Adrenal gland (tissue), 12 donors: ENCODE results near the gene MTUS2. TPM values are rescaled to one million over a fixed set of nuclear protein-coding genes. Genes with fewer than 3 reads are reported as not detected.

ENCODE experiments used
- DNase-seq, 7 donors: peaks; one replicate each; pipeline ENCODE4 v3.0.0-alpha.2; 2019 to 2020
- H3K27ac ChIP-seq, 5 donors: fragments of 200-600 bp; sonication (generic) in 4 of 5; 1 replicate in 3 of 5; 2 replicates in 2 of 5; pipeline versions ENCODE4 v1.5.1 to v1.8.0; 2016 to 2020; ENCODE audit warnings: mild to moderate bottlenecking in 1 of 5
- H3K27me3 ChIP-seq: fragments of 200-600 bp; 2 replicates; pipeline ENCODE4 v1.8.0; 2021
- H3K36me3 ChIP-seq, 2 donors: fragments of 200-600 bp; replicated peaks in 1 of 2; 1 replicate in 1 of 2; 2 replicates in 1 of 2; pipeline versions ENCODE4 v1.5.1 to v1.8.0; 2018 to 2022
- H3K4me1 ChIP-seq, 2 donors: fragments of 200-600 bp; replicated peaks in 1 of 2; 1 replicate in 1 of 2; 2 replicates in 1 of 2; pipeline versions ENCODE4 v1.5.1 to v1.8.0; 2018 to 2021
- H3K4me3 ChIP-seq, 4 donors: fragments of 200-600 bp; sonication (generic) in 3 of 4; one replicate each; pipeline ENCODE4 v1.5.1; 2016 to 2018
- H3K9me3 ChIP-seq, 3 donors: fragments of 200-600 bp; sonication (generic) in 1 of 3; replicated peaks in 1 of 3; 1 replicate in 2 of 3; 2 replicates in 1 of 3; pipeline versions ENCODE4 v1.5.1 to v1.8.0; 2016 to 2021
- POLR2A ChIP-seq, 2 donors: fragments of 450-650 bp; IDR thresholded peaks; one replicate each; pipeline ENCODE4 v1.6.1; 2017; ENCODE audit warnings: antibody characterized with exemption in 2 of 2, mild to moderate bottlenecking in 2 of 2, moderate library complexity in 1 of 2
- whole genome bisulfite sequencing, 4 donors: extraction: QIAGEN DNeasy Blood & Tissue Kit in 2 of 4; methylation state at CpG; one replicate each; pipeline versions ENCODE4 v1.1.5 to v1.1.7; 2013 to 2017; 5-methylcytosine and 5-hydroxymethylcytosine counted together
- intact Hi-C, 2 donors: fragments of 100-400 bp; cut with DNase I; formaldehyde crosslinking; loops; one replicate each; pipeline versions ENCODE4 v1.14.1 to v1.15.0; 2022 to 2023
- polyA plus RNA-seq, 3 donors: library from polyadenylated mRNA; stranded (reverse); fragments of 200-250 nt in 2 of 3; fragments of 350-450 nt in 1 of 3; fragmentation: Illumina TruSeq in 1 of 3; extraction: RNeasy Lipid Tissue Mini Kit (QIAGEN cat#74804) in 1 of 3; gene quantifications; one replicate each; pipeline ENCODE4 v1.2.3, GENCODE V29; 2013 to 2014
- total RNA-seq, 9 donors: library from RNA; depleted of rRNA in 4 of 9; stranded (reverse); fragments of >200 nt in 4 of 9; fragments of 120-200 nt in 1 of 9; fragmentation: NEBNext Ultra II Directional in 1 of 9; extraction: Animal tissue kit (Norgen Biotek cat#: 25700) in 1 of 9; gene quantifications; one replicate each; pipeline versions ENCODE4 v1.1.0 to v1.2.4, GENCODE V29; 2013 to 2023
- TF ChIP-seq, protein P1 (sequence below), 6 experiments: fragments of 450-650 bp in 4 of 6; fragments of 200-600 bp in 2 of 6; sonication (generic) in 1 of 6; IDR thresholded peaks; 1 replicate in 5 of 6; 2 replicates in 1 of 6; pipeline versions ENCODE4 v1.5.1 to v1.8.0; 2016 to 2021; ENCODE audit warnings: antibody characterized with exemption in 6 of 6, mild to moderate bottlenecking in 2 of 6, moderate library complexity in 1 of 6
- donor health status: healthy with polysubstance abuse.
- donor health status: Bipolar disorder and iron deficiency.
- donor health status: DM: yes; HTN: yes; CAD: no.
- donor health status: DM: no; HTN: no; CAD: no.
- donor health status: DM: no; HTN: no; CAD: no.
- donor health status: DM: yes; HTN: yes; CAD: no.

MTUS2 gene
- total and polyA plus RNA-seq, 12 donors, result 0.07 to 0.24 (median 0.14) TPM; not detected in 5

DNA sequence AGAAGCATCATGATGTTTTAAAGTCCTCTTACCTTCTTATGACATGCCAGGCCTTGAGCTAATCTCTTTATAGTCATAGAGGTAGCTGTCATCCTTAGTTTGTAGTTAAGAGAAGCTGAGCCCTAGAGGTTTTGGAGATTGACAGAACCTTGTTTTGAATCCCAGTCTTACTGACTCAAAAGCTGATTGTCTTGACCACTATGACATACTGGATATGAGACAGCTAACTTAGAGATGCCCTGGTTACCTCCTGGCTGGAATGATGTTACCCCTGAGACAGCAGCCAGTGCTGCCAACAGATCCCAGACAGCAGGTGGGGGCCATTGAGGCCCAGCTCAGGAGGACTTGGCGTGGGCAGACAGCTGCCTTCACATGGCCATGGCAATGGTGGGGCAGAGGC is 311.0 kb downstream of the MTUS2 start:
- no peak overlapping the region for H3K4me3 ChIP-seq
- TF ChIP-seq, protein P1, sequence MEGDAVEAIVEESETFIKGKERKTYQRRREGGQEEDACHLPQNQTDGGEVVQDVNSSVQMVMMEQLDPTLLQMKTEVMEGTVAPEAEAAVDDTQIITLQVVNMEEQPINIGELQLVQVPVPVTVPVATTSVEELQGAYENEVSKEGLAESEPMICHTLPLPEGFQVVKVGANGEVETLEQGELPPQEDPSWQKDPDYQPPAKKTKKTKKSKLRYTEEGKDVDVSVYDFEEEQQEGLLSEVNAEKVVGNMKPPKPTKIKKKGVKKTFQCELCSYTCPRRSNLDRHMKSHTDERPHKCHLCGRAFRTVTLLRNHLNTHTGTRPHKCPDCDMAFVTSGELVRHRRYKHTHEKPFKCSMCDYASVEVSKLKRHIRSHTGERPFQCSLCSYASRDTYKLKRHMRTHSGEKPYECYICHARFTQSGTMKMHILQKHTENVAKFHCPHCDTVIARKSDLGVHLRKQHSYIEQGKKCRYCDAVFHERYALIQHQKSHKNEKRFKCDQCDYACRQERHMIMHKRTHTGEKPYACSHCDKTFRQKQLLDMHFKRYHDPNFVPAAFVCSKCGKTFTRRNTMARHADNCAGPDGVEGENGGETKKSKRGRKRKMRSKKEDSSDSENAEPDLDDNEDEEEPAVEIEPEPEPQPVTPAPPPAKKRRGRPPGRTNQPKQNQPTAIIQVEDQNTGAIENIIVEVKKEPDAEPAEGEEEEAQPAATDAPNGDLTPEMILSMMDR (IDR thresholded peaks at IDR 0.05), result no peak
- no peak for TF ChIP-seq POLR2A (IDR thresholded peaks at IDR 0.05)
- no peak overlapping the region for H3K27ac ChIP-seq
- no peaks in the 10 kb centered on the region for H3K36me3 ChIP-seq
- H3K27me3 ChIP-seq, result no peaks in the 10 kb centered on the region
- WGBS, 4 donors, result 67 to 86% (median 83%) methylated on average over 1 of the region's 1 CpG; no CpG with 5 or more reads in 1 of the 4 donors
- no peak for DNase-seq
- no peaks in the 10 kb centered on the region for H3K9me3 ChIP-seq
- H3K4me1 ChIP-seq, result no peaks in the 10 kb centered on the region
- intact Hi-C loops, result no loop called here

GRCh38 chr13:29131881-29132668 is 311.9 kb downstream of the MTUS2 start:
- TF ChIP-seq, protein P1 (IDR thresholded peaks at IDR 0.05), result no peak
- 61 to 78% (median 67%) methylated on average over 4 of the region's 4 CpGs for WGBS, 4 donors
- no peaks in the 10 kb centered on the region for H3K9me3 ChIP-seq
- DNase-seq, result no peak
- intact Hi-C loops, result no loop called here
- H3K27ac ChIP-seq, result no peak overlapping the region
- H3K4me1 ChIP-seq, result no peaks in the 10 kb centered on the region
- no peak overlapping the region for H3K4me3 ChIP-seq
- no peaks in the 10 kb centered on the region for H3K36me3 ChIP-seq
- no peaks in the 10 kb centered on the region for H3K27me3 ChIP-seq

GRCh38 chr13:29136341-29136740 is 316.2 kb downstream of the MTUS2 start:
- no peak for DNase-seq
- WGBS, 4 donors, result 72 to 92% (median 80%) methylated on average over 2 of the region's 2 CpGs
- Histone ChIP-seq H3K27ac (no peak overlapping the region), H3K36me3 (no peaks in the 10 kb centered on the region), H3K4me1 (no peaks in the 10 kb centered on the region), H3K9me3 (no peaks in the 10 kb centered on the region), H3K4me3 (no peak overlapping the region), H3K27me3 (no peaks in the 10 kb centered on the region)
- TF ChIP-seq POLR2A (IDR thresholded peaks at IDR 0.05), result no peak
- TF ChIP-seq, protein P1 (IDR thresholded peaks at IDR 0.05), result no peak
- intact Hi-C loops, result no loop called here

GRCh38 chr13:29137016-29137415 is 316.9 kb downstream of the MTUS2 start:
- Histone ChIP-seq H3K9me3 (no peaks in the 10 kb centered on the region), H3K36me3 (no peaks in the 10 kb centered on the region), H3K27ac (no peak overlapping the region), H3K4me1 (no peaks in the 10 kb centered on the region), H3K4me3 (no peak overlapping the region), H3K27me3 (no peaks in the 10 kb centered on the region)
- TF ChIP-seq, protein P1 (IDR thresholded peaks at IDR 0.05), result no peak
- no peak for TF ChIP-seq POLR2A (IDR thresholded peaks at IDR 0.05)
- DNase-seq, result no peak
- intact Hi-C loops, result no loop called here
- 60 to 86% (median 82%) methylated on average over 1 of the region's 1 CpG for WGBS, 4 donors
